Measurements from ENCODE around the gene SEC22A.

The SEC22A gene

GRCh38 chr3:123319760-123320159, 118.0 kb downstream of the SEC22A start:
- Histone ChIP-seq H3K9ac (ENCODE audit: low read length) (no peak overlapping the region), H3K9me3 (ENCODE audit: control insufficient read depth, low read length) (no peaks in the 10 kb centered on the region), H3K4me3 (ENCODE audit: low read length) (no peak overlapping the region), H3K27me3 (ENCODE audit: control insufficient read depth, insufficient read depth, low read length) (no peaks in the 10 kb centered on the region), H3K36me3 (ENCODE audit: control insufficient read depth, insufficient read depth, low read length) (no peaks in the 10 kb centered on the region), H3K4me1 (ENCODE audit: control insufficient read depth, insufficient read depth, low read length) (no peaks in the 10 kb centered on the region)

DNA sequence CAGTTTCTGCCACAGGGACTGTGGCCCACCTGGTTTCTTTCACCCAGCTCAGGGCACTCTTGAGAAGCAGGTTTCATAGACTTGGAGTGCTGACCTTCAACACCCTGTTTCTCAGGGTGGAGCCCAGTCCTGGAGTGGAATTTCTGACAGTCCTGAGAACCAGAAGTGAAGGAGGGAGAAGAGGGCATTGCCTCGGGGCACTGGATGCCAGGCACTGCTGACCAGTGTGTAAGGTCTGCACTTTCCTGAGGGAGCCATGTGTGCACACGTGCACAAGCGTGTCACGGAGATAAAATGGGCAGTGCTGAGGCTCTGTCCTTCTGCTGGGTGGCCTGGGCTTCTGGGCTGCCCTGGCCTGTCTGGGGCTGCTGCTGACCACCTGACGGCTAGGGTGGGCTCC, 118.5 kb downstream of the SEC22A start:
- no peaks in the 10 kb centered on the region for H3K9me3 ChIP-seq (ENCODE audit: control insufficient read depth, low read length)
- H3K9ac ChIP-seq (ENCODE audit: low read length): no peak overlapping the region
- H3K27me3 ChIP-seq (ENCODE audit: control insufficient read depth, insufficient read depth, low read length): no peaks in the 10 kb centered on the region
- no peaks in the 10 kb centered on the region for H3K36me3 ChIP-seq (ENCODE audit: control insufficient read depth, insufficient read depth, low read length)
- no peak overlapping the region for H3K4me3 ChIP-seq (ENCODE audit: low read length)
- H3K4me1 ChIP-seq (ENCODE audit: control insufficient read depth, insufficient read depth, low read length): no peaks in the 10 kb centered on the region

DNA sequence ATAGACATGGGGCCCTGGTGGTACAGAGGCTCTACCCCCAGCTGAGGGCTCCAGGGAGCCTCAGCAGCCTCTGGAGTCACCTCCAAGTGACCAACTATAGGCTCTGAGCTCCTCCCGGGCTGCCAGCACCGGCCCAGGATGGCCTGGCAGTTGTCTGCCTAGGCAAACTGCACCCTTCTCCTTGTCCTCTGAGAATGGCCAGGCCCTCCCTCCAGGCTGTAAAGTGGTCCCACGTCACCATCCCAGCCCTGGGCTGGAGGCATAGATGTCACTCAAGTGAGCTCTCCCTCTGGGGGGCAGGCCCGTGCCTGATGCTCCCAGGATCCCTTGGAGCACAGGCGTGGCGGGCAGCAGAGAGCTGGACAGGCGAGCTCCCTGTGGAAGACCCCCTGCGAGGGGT, 120.1 kb downstream of the SEC22A start:
- no peaks in the 10 kb centered on the region for H3K36me3 ChIP-seq (ENCODE audit: control insufficient read depth, insufficient read depth, low read length)
- no peak overlapping the region for H3K4me3 ChIP-seq (ENCODE audit: low read length)
- H3K27me3 ChIP-seq (ENCODE audit: control insufficient read depth, insufficient read depth, low read length): no peaks in the 10 kb centered on the region
- no peaks in the 10 kb centered on the region for H3K9me3 ChIP-seq (ENCODE audit: control insufficient read depth, low read length)
- H3K9ac ChIP-seq (ENCODE audit: low read length): no peak overlapping the region
- H3K4me1 ChIP-seq (ENCODE audit: control insufficient read depth, insufficient read depth, low read length): no peaks in the 10 kb centered on the region

- Histone ChIP-seq H3K9me3 (ENCODE audit: control insufficient read depth, low read length) (no peaks in the 10 kb centered on the region), H3K27me3 (ENCODE audit: control insufficient read depth, insufficient read depth, low read length) (no peaks in the 10 kb centered on the region), H3K4me1 (ENCODE audit: control insufficient read depth, insufficient read depth, low read length) (no peaks in the 10 kb centered on the region), H3K9ac (ENCODE audit: low read length) (no peak overlapping the region), H3K36me3 (ENCODE audit: control insufficient read depth, insufficient read depth, low read length) (no peaks in the 10 kb centered on the region), H3K4me3 (ENCODE audit: low read length) (no peak overlapping the region)
Observed at GRCh38 chr3:123322866-123323265, 121.1 kb downstream of the SEC22A start.

All from mucosa of stomach (tissue), 1 donor.